CD4-positive, alpha-beta T cell treated with Interleukin-6 at 100 ng/mL for 8 hours (primary cell): ENCODE data around the gene RALB.

Experiments
- DNase-seq: peaks from one replicate; pipeline ENCODE4 v3.0.0-alpha.2; 2020; ENCODE audit warnings: mixed read lengths, low spot score

Gene RALB

DNA sequence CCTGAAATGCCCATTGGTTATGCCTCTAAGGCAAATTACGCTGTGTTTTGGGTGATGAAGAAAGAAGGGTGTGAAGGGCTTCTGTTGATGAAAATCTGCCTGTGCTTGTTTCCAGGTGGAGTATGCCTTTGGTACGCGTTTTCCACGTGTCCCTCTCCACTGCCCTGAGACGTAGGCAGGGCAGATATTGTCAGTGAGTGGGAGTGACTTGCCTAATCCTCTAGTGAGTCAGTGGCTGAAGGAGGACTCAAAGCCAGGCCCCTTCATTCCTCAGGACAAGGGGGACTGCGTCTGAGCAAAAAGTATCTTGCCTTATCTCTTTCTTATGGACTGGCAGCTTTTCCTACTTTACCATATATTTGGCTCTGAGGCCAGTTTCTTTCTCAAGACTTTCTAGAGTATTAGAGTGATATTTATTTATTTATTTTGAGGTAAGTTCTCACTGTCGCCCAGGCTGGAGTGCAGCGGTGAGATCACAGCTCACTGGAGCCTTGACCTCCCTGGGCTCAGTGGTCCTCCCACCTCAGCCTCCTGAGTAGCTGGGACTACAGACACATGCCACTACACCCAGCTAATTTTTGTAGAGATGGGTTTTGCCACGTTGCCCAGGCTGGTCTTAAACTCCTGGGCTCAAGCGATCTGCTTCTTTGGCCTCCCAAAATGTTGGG, 10.2 kb downstream of the RALB start:
- DNase-seq = no peak

DNA sequence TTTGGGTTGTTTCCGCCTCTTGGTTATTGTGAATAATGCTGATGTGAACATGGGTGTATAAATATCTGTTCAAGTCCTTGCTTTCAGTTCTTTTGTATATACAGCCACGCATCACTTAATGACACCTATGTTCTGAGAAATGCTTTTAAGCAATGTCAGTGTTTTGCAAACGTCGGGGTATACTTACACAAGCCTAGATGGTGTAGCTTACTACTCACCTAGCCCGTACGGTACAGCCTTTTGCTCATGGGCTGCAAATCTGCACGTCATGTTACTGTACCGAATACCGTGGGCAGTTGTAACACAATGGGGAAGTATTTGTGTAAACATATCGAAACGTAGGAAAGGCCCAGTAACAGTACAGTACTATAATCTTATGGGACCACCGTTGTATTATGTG, 12.4 kb downstream of the RALB start:
- DNase-seq = no peak

DNA sequence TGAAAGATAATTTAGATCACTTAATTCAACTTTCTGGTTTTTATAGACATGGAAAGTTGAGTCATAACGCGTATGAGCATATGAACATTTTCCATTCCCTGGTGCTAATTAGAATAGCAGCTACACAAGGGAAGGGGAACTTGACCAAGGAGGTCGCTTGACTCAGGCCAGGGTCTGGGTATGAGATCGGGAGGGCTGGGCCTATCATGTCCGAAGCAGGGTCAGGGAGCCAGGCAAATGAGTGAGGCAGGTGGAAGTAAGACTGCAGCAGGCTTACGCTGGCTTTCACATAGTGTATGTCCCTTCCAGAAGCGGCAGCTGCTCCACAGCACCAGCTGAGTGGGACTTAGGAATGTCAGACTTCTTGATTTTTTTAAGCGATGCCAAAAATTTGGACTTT, 14.7 kb downstream of the RALB start:
- DNase-seq = no peak

- no peak for DNase-seq
These were observed 16.6 kb downstream of the RALB start for GRCh38 chr2:120269076-120269744.

- DNase-seq = no peak
These were observed 17.2 kb downstream of the RALB start for GRCh38 chr2:120269816-120270215.

- no peak for DNase-seq
These were observed 19.2 kb downstream of the RALB start for GRCh38 chr2:120271711-120272379.

DNA sequence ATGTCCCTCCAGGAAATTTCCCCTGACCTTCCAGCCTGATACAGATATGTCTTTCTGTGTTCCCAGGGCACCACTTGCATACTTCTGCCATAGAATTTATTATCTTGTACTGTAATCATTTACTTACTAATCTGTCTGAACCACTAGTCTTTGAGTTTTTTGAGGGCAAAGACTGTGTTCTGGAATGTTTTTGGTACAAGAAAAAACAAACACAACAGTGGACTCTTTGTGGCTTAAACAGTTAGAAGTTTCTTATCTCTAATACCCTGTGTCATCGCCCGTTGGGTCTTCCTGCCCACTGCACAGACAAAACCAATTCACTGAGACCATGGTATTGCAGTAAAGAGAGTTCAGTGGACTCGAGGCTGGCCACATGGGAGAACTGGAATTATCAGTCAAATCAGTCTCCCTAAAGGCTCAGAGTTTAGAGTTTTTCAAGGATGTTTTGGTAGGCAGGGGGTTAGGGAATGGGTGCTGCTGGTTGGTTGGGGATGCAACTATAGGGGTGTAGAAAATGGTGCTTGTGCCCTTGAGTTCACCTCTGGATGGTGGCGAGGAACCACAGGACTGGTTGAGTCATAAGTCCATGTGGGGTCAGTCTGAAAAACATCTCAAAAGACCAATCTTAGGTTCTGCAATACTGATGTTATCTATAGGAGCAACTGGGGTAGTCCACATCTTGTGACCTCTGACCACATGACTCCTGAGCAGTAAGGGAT, 20.3 kb downstream of the RALB start:
- DNase-seq = no peak

- no peak for DNase-seq
These were observed 23.2 kb downstream of the RALB start for GRCh38 chr2:120275617-120276400.

GRCh38 chr2:120277505-120278205, 25.0 kb downstream of the RALB start:
- no peak for DNase-seq

DNA sequence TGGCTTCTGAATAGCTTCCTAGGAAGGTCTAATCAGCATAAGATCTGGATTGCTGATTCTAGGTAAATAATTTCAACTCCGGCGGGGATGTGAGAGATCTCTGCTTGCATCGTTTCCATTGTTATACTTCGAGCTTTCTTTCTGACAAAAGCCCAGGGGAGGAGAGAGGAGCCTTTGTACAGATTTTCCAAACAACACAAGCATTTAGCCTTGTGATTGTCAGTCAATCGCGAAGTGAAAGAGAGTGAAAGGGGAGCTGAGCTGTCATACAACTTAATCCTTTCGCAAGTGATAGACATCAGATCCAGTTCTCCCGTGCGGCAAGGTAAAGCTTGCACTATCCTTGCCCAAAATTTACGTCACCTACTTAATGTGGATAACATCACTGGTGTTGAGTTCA, 26.2 kb downstream of the RALB start:
- DNase-seq = no peak

DNA sequence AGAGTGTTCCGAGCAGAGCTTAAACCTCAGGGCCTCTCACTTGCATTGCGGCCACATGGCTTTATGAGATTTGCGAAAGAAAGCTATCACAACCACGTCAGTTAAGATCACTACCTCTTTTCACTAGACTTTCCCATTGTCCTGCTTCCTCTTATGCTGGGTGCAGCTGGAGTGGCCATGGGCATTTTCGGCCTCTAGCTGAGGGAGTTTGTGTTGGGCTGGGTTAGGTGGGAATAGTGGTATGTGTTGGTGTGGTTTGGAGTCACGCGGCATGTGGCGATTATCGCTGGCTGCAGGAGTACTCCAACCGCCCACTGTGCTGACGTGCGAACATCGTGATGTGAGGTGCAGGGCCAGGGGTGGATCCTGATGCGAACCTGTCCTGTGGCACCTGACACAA, 27.1 kb downstream of the RALB start:
- no peak for DNase-seq

DNA sequence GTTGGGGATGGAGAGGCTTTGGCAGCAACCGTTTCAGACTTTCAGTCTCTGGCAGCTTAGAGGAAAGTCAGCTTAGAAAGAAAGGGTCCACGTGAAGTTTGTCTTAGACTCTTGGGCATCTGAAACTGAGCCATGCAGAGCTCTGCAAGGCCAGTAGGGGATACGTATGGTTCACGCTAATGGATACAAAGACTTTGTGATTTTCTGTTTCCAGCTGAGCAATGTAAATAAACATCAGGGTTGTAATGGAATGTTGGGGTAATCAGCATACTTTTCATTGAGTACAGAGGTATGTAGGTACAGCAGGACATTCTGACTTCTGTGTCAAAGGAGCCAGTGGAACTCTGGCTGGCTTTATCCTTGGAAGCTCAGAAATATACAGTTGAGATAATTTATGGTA, 31.0 kb downstream of the RALB start:
- no peak for DNase-seq

DNA sequence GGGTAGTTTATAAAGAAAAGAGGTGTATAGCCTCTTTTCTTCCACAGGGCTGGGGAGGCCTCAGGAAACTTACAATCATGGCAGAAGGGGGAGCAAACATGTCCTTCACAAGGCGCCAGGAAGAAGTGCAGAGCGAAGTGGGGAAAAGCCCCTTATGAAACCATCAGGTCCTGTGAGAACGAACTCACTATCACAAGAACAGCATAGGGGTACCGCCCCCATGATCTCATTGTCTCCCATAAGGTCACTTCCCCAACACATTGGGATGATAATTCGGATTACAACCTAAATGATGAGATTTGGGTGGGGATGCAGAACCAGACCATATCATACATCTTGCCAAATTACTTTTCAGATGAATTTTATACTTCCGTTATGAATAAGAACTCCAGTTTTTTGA, 32.4 kb downstream of the RALB start:
- DNase-seq = no peak

DNA sequence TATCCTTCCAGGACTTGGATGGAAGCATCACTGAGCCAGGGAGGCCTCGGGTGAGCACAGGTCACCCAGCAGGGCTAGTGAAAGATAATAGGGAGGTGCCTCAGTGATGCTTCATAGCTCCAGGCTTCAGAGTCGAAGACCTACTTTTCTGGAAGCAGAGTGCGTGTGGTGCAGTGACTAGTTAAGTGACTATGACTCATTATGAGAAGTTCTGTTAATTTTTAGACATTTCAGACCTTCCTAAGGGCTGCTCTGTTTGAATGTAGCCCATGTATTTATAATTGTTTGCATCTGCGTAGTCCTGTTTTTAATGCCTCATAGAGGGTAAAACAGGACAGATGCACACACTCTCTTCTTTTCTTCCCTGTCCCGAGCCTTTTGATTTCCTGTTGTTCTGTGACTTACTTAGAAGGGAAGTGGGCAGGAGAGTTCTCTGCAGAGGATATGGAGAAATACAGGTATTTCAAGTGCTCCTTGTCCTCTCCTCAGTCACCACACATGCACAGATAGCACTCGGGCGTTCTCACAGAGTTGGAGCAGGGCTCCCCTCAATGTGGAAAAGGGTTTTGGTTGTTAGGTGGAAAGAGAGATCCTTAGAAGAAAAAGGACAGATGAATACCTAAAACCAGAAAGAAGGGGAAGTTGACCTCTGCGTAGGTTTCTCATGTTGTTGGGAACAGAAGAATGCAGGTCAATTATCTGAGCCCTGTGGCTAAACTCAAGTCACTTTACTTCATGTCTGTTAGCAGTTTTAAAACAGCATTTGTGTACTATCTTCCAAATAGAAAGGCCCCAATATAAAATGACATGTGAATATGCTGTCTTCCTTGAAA, 34.7 kb downstream of the RALB start:
- no peak for DNase-seq

GRCh38 chr2:120288016-120288373, 35.3 kb downstream of the RALB start:
- DNase-seq = no peak

DNA sequence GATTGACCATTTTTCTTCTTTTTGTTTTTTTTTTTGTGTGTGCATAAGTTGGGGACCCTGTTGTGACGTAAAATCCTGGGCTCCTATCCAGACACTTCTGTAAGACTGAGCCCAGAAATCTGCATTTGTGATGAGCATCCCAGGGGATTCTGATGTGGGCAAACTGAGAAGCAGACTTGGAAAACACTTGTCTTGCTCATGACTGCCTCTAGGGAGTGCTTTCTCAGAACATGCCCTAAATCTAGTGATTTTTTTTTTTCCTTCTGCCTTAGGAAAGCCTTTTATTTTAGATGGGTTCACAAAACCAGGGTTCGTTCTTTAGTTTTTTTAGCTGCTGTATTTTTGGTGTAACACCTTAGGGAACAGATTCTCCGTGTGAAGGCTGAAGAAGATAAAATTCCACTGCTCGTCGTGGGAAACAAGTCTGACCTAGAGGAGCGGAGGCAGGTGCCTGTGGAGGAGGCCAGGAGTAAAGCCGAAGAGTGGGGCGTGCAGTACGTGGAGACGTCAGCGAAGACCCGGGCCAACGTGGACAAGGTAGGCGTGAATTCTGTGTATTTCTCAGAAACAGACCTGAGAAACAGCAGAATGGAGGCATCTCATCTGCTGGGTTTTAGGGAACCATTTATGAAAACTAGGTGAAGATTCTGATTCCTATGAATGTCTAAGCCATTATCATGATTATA, 36.7 kb downstream of the RALB start:
- DNase-seq = no peak

DNA sequence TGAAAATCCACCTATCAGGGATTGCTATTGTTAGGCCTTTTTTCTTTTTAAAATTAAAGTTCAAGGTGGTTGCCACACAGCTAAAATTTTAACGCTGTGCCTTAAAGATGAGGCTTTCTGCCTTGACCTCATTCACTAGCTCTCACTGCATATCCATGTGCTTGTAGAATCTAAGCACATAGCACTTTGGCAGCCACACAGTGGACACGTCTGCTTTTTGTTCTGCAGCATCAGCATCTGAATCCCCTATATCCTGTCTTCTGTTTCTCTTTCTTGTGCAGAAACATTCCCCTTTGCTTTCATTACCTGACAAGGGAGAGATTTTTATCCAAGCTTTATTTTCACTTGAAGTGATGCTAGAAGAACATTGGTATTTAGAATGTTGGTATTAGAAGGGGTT, 38.1 kb downstream of the RALB start:
- DNase-seq = no peak

DNA sequence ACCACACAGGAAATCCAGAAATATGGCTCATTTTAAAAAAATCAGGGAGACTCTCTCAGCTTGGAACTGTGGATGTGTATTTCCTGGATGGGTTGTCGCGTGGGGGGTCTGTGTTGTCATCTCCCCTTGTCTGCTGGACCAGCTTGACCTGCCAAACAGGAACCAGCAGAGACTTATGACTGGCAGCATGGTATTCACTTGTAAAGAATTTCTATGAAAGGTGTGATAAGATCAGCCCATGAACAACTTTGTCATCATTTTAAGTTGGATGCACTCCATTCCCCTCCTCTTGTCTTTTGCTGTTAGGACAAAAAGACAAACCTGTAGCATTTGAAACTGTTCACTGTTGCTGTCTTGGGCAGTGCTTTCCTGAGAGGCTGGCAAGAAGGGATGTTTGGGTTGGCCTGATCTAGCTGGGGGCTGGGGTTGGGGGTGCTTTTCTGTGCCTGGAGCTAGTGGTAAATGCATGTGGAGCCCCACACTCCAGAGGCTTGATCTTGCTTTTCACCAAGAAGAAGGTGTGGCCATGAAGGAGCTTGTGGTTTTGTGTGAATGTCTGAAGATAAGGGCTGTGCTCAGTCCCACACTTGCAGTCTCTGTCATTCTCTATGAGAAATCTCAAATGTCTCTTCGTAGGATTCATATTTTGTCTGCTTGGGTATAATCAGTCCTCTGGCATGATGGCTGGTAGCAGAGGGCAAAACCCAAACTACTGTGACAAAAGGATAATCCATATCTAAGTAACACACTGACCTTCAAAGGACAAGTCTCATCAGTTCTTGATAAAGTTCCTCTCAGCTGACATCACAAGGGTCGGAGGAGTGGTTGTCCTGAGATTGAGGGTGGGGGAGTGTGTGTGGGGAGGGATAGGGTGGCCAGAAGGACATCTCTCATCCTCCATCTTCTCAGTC, 39.0 kb downstream of the RALB start:
- DNase-seq = no peak
